ENCODE measurements around the gene TPCN2.
A peak's percentile ranks its signal among the peaks of the same experiment; 100 is the strongest.

- TF ChIP-seq CTCF (IDR thresholded peaks at IDR 0.05) = no peak
- TF ChIP-seq POLR2A (IDR thresholded peaks at IDR 0.05) = peak in 1 of 2 donors; percentile 9
Observed at GRCh38 chr11:69155302-69156234, 106.8 kb downstream of the TPCN2 start, which contains the start of gene SMIM38.

Measured in heart left ventricle (tissue), 13 donors.